ENCODE data around the gene DEDD.

GRCh38 chr1:161171696-161172095 is 39.2 kb upstream of the DEDD start:
- no peak for TF ChIP-seq CTCF (IDR thresholded peaks at IDR 0.05)
- no peak for TF ChIP-seq EZH2 (IDR thresholded peaks at IDR 0.05; ENCODE audit: borderline replicate concordance, insufficient read depth, low read depth, low read length, poor library complexity, severe bottlenecking)
